Stimulated activated CD4-positive, alpha-beta T cell treated with anti-CD3 and anti-CD28 coated beads, TNF-alpha, amount 100 ng/mL, for 4 hours (primary cell): ENCODE data around the gene CDC14A.
A peak's percentile ranks its signal among the peaks of the same experiment; 100 is the strongest.
"Not testable (repeated sequence)": the region's sequence is repeated elsewhere in the genome, so short reads cannot be mapped to it uniquely, and the experiment has no call there.

Experiments
- DNase-seq, 3 experiments: peaks; one replicate each; pipeline ENCODE4 v3.0.0-alpha.2; 2020; ENCODE audit warnings: low read depth in 3 of 3

The CDC14A gene

GRCh38 chr1:100362821-100363466, 10.6 kb downstream of the CDC14A start:
- DNase-seq = no peak

GRCh38 chr1:100363831-100364230, 11.5 kb downstream of the CDC14A start:
- DNase-seq = no peak

DNA sequence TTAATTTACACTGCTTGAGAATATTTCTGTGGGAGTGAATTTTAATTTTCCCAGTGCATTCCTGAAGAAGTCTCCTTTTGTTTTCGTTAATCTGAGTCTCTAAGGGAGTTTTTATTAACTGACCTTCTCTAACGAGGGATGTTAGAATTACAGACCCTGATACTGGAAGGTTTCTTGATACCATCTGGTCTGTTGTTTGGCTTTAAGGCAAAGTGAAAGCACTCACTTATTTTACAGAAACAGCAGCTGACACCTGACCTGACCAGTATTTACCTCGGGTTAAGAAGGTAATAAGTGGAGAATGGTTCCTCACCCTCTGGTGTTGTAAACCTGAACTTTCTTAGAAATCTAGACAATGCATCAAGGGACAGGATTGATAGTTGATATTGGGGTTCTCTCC, 12.4 kb downstream of the CDC14A start:
- DNase-seq = no peak

DNA sequence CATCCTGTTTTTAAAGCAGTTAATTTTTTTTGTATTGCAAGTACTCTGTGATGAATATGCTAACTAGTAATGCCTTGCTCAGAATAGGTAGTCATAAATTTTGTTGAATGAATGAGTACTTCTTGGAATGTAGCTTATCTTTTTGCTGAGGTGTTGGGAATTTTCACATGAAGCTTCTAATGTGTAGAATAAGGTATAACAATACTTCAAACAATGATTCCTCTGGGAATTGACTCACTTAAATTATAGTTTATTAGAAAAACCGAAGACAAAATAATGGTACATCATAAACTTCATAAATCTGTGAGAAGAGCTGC, 13.9 kb downstream of the CDC14A start:
- no peak for DNase-seq

DNA sequence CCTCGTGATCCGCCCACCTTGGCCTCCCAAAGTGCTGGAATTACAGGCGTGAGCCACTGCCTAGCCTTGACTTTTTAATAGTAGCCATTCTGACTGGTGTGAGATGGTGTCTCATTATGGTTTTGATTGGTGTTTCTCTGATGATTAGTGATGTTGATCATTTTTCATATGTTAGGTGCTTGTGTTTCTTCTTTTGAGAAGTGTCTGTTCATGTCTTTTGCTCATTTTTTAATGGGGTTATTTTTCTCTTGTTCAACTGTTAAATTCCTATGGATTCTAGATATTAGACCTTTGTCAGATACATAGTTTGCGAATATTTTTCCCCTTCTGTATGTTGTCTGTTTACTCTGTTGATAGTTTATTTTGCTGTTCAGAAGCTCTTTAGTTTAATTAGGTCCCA, 17.0 kb downstream of the CDC14A start:
- DNase-seq = not testable (repeated sequence)

GRCh38 chr1:100373953-100374352, 21.6 kb downstream of the CDC14A start:
- DNase-seq = not testable (repeated sequence)

- DNase-seq = not testable (repeated sequence)
Observed at GRCh38 chr1:100376890-100377289, 24.6 kb downstream of the CDC14A start.

DNA sequence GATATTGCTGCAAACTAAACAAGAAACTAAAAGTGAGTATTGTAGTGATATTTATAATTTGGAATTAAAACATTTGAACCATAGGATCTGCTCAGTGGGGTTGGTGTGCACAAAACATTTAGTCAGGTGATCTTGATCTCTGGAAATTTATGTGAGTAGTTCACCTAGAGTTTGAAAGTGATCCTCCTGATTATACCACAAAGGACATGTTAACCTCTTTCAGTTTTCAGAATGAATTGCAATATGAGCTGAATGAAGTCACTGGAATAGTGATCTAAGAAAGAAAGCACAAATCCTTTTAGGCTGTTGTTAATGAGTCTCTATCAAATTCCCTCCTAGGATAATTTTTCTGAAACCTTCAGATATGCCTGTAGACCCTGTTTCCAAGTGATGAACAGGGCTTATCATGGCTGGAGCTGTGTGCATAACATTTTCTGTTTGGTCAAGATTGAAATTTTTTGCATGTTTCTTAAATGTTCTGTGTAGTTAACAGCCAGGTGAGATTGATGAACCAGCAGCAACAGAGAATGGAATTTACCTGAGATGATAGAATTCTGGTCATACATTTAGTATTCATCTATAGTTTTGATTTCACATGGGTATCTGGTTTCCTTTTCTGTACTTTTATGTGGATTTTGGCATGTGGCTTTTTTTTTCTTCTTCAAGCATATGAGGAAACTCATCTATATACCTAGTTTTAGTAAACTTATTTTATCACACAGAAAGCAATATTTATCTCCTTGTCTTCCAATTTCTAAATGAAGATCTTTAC, 25.5 kb downstream of the CDC14A start:
- DNase-seq = no peak

GRCh38 chr1:100378956-100379355, 26.6 kb downstream of the CDC14A start:
- no peak for DNase-seq

- DNase-seq = no peak
Observed at GRCh38 chr1:100380635-100381034, 28.3 kb downstream of the CDC14A start.

- DNase-seq = no peak
Observed at GRCh38 chr1:100382657-100383056, 30.4 kb downstream of the CDC14A start.

DNA sequence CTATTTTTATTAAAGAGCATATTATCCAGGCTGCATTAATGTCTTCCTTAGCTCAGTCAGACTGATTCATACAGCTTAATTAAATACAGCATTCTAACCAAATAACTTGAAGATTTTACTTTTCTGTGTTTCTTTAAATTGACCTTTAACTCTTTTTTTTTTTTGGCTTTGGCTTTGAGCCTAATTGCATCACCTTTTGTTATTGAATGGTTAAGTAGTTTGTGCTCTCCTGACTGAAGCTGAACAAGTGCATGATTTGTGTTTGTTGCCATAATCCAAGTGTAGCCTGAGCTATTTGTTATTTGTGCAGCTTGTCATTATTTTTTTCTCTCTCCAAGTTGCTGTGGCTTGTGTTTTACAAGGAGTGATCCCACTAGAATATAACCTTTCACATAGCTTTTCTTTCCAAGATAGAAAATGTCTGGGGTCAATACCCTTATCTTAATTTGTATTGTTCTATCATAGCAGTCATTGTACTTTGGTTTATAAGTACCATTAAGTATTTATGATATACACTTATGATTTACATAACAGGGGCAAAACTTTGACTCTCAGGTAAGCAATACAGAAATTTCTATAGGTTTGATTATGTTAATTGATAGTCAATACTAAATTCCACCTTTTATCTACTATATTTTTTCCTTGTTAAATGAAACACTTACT, 31.6 kb downstream of the CDC14A start:
- DNase-seq = no peak

GRCh38 chr1:100387209-100387608, 34.9 kb downstream of the CDC14A start:
- no peak for DNase-seq

DNA sequence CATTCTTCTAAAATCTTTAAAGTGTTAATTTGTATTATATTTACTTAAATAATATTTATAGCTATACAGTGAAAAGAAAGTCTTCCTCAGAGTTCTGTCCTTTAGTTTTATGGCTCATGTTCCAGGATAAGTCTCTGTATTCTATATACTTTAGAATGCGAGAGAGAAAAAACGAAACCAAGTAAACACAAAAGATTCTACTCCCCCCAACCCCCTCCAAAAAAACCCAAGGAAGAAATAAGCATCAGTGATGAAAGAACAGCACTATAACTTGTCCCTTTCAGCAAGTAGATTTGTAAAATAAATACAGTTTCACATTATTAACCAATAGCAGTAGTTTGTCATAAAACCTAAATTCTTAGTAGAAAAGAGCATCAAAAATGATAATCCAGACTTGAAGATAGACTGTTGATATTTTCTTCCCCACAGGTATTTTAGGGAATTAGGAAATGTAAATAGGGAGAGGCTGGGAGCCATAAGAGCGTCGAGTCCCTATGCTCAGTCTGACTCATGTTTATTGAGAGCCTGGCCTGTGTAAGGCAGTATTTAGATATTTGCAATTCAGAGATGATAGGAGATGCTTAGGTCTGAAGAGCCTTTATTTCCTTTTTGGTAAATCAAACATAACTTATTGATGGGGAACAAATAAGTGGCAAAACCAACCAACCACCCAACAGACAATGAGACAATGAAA, 35.5 kb downstream of the CDC14A start:
- DNase-seq = no peak

GRCh38 chr1:100390531-100390930, 38.2 kb downstream of the CDC14A start:
- DNase-seq = no peak

DNA sequence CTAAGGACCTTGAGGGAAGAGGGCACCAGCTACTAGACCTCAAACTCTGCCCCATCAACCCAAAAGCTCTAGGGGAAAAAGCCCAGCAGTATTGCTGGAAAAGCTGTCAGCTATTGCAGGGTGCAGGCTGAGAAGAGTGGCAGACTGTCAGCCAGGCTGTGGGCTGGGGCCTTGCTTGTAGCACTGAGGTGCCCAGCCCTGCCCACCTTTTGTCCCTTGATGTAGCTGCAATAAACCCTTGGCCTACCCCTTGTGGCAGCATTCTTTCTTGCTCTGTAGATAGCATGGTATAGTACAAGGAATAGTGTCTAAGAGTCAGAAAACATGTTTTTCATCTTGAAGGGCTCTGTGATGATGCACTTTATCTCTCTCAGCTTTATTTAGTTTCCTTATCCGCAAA, 39.4 kb downstream of the CDC14A start:
- DNase-seq = no peak

DNA sequence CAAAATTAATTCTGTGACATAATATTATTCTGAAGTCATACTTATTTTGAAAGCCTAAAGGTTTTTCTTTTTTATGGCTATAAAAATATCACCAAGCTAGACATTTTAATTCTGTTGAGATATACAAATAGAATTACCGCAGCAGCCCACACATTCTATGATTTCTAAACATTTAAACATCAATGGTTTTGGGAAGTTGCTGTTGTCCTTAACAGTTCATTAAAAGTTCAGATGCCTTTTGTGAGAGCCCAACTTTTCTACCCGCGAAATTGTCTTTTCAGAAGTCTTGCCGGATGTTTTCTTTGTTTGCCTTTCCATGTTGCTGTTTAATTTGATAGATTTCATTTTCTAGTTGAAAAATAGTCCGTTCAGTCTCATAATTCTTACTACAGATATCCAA, 40.5 kb downstream of the CDC14A start:
- no peak for DNase-seq

GRCh38 chr1:100394285-100394684, 42.0 kb downstream of the CDC14A start:
- DNase-seq = no peak

DNA sequence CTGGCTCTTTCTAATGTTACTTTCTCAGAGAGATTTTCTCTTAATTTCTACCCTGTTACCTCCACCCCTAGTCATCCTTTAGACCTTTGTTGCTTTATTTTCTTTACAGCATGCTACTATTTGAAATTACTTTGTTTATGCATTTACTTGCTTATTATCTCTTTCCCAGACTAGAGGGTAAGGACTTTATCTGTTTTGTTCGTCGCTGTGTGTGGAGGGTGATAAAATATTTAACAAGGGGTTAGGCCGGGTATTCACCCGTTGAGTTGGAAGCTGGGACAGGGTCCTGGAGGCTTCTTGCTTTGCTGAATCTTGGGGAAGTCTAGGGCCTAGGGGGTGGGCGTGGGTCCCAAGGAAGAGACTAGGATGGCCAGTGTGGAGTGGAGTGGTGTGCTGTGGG, 43.6 kb downstream of the CDC14A start:
- DNase-seq = no peak

DNA sequence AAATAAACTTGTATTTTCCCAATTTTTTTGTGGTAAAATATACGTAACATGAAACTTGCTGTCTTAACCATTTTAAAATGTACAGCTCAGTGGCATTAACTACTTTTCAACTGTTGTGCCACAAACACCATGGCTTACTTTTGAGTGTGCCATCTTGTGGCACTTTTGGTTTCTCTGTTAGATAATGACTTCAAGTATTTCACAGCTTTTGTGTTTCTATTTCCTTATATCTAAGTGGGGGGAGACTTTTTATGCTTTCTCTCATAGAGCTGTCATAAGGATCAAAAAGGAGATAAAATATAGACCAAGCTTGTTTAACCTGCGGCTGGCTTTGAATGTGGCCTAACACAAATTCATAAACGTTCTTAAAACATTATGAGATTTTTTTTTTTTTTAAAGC, 44.3 kb downstream of the CDC14A start:
- no peak for DNase-seq

- DNase-seq = no peak
Observed at GRCh38 chr1:100397681-100398080, 45.4 kb downstream of the CDC14A start.

GRCh38 chr1:100398648-100399047, 46.3 kb downstream of the CDC14A start:
- DNase-seq = no peak

GRCh38 chr1:100400404-100400803, 48.1 kb downstream of the CDC14A start:
- DNase-seq = peak in 2 of 3 experiments; percentile 14 to 37
